Measurements from ENCODE around the gene ZNF24.

DNA sequence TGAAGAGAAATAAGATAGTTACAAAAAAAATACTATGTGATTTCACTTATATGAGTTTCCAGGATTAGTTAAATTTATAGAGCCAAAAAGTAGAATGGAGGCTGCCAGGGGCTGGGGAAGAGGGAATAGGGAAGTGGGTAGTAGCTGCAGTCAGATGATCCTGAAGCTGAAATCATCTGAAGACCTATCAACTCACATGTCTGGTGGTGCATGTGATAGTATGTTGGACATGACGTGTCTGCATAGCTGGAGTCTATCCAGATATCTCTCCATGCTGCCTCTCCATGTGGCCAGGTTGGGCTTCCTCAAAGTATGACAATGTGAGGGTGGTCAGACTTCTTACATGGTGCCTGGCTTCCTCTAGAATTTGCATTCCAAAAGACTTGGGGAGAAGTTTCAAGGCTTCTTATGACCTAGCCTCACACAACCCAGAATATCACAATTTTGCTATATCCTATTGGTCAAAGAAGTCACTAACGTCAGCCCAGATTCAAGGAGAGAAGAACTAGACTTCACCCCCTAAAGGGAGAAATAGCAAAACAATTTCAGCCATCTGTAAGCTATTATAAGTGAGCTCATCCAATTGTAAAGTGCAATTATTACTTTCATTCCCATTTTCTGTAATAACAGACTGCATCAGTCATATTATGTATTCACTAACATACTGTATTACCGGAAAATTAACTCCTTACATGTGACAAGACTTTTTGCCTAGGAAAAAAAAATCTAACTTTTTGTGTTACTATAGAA lies 46.9 kb upstream of the ZNF24 start:
- TF ChIP-seq, protein P1, sequence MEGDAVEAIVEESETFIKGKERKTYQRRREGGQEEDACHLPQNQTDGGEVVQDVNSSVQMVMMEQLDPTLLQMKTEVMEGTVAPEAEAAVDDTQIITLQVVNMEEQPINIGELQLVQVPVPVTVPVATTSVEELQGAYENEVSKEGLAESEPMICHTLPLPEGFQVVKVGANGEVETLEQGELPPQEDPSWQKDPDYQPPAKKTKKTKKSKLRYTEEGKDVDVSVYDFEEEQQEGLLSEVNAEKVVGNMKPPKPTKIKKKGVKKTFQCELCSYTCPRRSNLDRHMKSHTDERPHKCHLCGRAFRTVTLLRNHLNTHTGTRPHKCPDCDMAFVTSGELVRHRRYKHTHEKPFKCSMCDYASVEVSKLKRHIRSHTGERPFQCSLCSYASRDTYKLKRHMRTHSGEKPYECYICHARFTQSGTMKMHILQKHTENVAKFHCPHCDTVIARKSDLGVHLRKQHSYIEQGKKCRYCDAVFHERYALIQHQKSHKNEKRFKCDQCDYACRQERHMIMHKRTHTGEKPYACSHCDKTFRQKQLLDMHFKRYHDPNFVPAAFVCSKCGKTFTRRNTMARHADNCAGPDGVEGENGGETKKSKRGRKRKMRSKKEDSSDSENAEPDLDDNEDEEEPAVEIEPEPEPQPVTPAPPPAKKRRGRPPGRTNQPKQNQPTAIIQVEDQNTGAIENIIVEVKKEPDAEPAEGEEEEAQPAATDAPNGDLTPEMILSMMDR (conservative IDR thresholded peaks at IDR 0.05; ENCODE audit: low read depth in 2 of 2): no peak
- no peak for TF ChIP-seq POLR2AphosphoS5 (IDR thresholded peaks at IDR 0.05; ENCODE audit: low read depth)
- no peak for TF ChIP-seq EZH2 (IDR thresholded peaks at IDR 0.05; ENCODE audit: low read depth, unreplicated experiment)
